Esophagus muscularis mucosa (tissue), 3 donors: Measurements from ENCODE around the gene GABARAPL1.

Source experiments
- POLR2A ChIP-seq: fragments of 450-650 bp; IDR thresholded peaks from one replicate; pipeline ENCODE4 v1.6.1; 2017; ENCODE audit warnings: antibody characterized with exemption, moderate library complexity, mild to moderate bottlenecking, low read depth
- TF ChIP-seq, protein P1 (sequence below), 3 experiments: fragments of 200-600 bp in 2 of 3; fragments of 450-650 bp in 1 of 3; sonication (generic) in 2 of 3; IDR thresholded peaks; one replicate each; pipeline ENCODE4 v1.5.1; 2017 to 2019; ENCODE audit warnings: antibody characterized with exemption in 3 of 3, mild to moderate bottlenecking in 2 of 3, moderate library complexity in 1 of 3

DNA sequence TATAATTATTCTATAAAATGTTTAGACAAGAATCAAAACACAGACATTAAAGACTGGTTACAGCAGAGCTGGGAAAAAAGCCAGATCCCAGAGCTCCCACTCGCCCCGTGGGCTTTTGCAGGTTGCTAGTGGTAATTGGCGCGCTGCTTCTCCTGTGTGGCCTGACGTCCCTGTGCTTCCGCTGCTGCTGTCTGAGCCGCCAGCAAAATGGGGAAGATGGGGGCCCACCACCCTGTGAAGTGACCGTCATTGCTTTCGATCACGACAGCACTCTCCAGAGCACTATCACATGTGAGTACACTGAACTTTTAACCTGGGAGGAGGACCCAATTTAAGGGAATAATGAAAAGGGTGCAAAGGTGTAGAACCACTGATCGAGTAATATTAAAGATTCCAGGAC, 26.4 kb upstream of the GABARAPL1 start:
- TF ChIP-seq, protein P1, sequence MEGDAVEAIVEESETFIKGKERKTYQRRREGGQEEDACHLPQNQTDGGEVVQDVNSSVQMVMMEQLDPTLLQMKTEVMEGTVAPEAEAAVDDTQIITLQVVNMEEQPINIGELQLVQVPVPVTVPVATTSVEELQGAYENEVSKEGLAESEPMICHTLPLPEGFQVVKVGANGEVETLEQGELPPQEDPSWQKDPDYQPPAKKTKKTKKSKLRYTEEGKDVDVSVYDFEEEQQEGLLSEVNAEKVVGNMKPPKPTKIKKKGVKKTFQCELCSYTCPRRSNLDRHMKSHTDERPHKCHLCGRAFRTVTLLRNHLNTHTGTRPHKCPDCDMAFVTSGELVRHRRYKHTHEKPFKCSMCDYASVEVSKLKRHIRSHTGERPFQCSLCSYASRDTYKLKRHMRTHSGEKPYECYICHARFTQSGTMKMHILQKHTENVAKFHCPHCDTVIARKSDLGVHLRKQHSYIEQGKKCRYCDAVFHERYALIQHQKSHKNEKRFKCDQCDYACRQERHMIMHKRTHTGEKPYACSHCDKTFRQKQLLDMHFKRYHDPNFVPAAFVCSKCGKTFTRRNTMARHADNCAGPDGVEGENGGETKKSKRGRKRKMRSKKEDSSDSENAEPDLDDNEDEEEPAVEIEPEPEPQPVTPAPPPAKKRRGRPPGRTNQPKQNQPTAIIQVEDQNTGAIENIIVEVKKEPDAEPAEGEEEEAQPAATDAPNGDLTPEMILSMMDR (IDR thresholded peaks at IDR 0.05): no peak
- no peak for TF ChIP-seq POLR2A
